HepG2 (cell line): Measurements from ENCODE around the gene GTSF1L. TPM values are rescaled to one million over a fixed set of nuclear protein-coding genes. Genes with fewer than 3 reads are reported as not detected.

ENCODE experiments used
- ATAC-seq: fragments of 200-7000 bp; cut with Tn5 transposase; 3 replicates; pipeline ENCODE4 v1.9.1; 2020; ENCODE audit warnings: mild to moderate bottlenecking, moderate library complexity
- BruUV-seq: library from RNA; stranded (reverse); fragments of 400-500 nt; replicated peaks from 2 replicates; lab custom pipeline; 2021; lab: Mats Ljungman, UMichigan
- CTCF ChIA-PET: fragments of 300-600 bp; formaldehyde crosslinking; extraction: SDS; loops from one replicate; lab custom pipeline; 2021; ENCODE audit warnings: low total read pairs, inconsistent platforms, low intra/inter-chr PET ratio; lab: Yijun Ruan, JAX
- POLR2A ChIA-PET: fragments of 350-600 bp; sonication (Branson Sonifier 250); formaldehyde crosslinking; loops from one replicate; lab custom pipeline; 2020; ENCODE audit warnings: antibody characterized with exemption, inconsistent platforms; lab: Yijun Ruan, JAX
- DNase-seq: peaks from one replicate; pipeline ENCODE4 v3.0.0-alpha.2; 2015; ENCODE audit warnings: low spot score
- FAIRE-seq: peaks from 3 replicates; lab custom pipeline; 2011; peaks lifted over from hg19 to GRCh38; lab: Jason Lieb, UNC
- H2AFZ ChIP-seq: one replicate; pipeline ENCODE4 v1.6.1; 2011; ENCODE audit warnings: low read length, inconsistent platforms
- H3K27ac ChIP-seq: fragments of 300-600 bp; 3 replicates; pipeline ENCODE4 v1.8.0; 2011; ENCODE audit warnings: mixed run types, mild to moderate bottlenecking, mixed read lengths, low read length, inconsistent platforms; ENCODE audit not compliant: insufficient read depth; ENCODE audit errors: extremely low read length
- H3K27me3 ChIP-seq, 2 experiments: fragments of 200-600 bp in 1 of 2; 2 replicates in 1 of 2; 3 replicates in 1 of 2; pipeline versions ENCODE4 v1.6.0 to v1.8.0; 2011; ENCODE audit warnings: low read length in 2 of 2, mild to moderate bottlenecking in 2 of 2, moderate library complexity in 2 of 2, inconsistent platforms in 1 of 2; ENCODE audit not compliant: insufficient read depth in 2 of 2, control insufficient read depth in 1 of 2
- H3K36me3 ChIP-seq, 2 experiments: fragments of 200-600 bp in 1 of 2; replicated peaks in 1 of 2; 2 replicates in 1 of 2; 3 replicates in 1 of 2; pipeline versions ENCODE4 v1.5.1 to v1.8.0; 2011; ENCODE audit warnings: low read length in 2 of 2, inconsistent platforms in 1 of 2; ENCODE audit not compliant: insufficient read depth in 2 of 2, control insufficient read depth in 1 of 2
- H3K4me1 ChIP-seq: 2 replicates; pipeline ENCODE4 v1.5.1; 2012; ENCODE audit warnings: low read length, inconsistent platforms; ENCODE audit not compliant: insufficient read depth
- H3K4me2 ChIP-seq: 2 replicates; pipeline ENCODE4 v1.6.0; 2011; ENCODE audit warnings: low read depth, low read length, inconsistent platforms
- H3K4me3 ChIP-seq, 3 experiments: fragments of 200-600 bp in 1 of 3; sonication (generic), shearing (Covaris generic) in 1 of 3; replicated peaks in 1 of 3; 2 replicates each; pipeline ENCODE4 v1.5.1; 2011 to 2016; ENCODE audit warnings: low read length in 3 of 3, inconsistent platforms in 2 of 3, low read depth in 2 of 3, mild to moderate bottlenecking in 2 of 3, control low read depth in 1 of 3, mixed read lengths in 1 of 3; ENCODE audit not compliant: insufficient read depth in 1 of 3
- H3K79me2 ChIP-seq: one replicate; pipeline ENCODE4 v1.6.1; 2011; ENCODE audit warnings: low read length, inconsistent platforms; ENCODE audit not compliant: insufficient read depth
- H3K9ac ChIP-seq: 2 replicates; pipeline ENCODE4 v1.6.0; 2011; ENCODE audit warnings: mild to moderate bottlenecking, low read depth, low read length, inconsistent platforms; ENCODE audit not compliant: insufficient read depth
- H3K9me3 ChIP-seq: 2 replicates; pipeline ENCODE4 v1.5.1; 2012; ENCODE audit warnings: mild to moderate bottlenecking, low read length
- H4K20me1 ChIP-seq: 2 replicates; pipeline ENCODE4 v1.6.0; 2011; ENCODE audit warnings: inconsistent platforms, mild to moderate bottlenecking, low read length, moderate library complexity; ENCODE audit not compliant: insufficient read depth
- AGO2 ChIP-seq: fragments of 200-400 bp; formaldehyde crosslinking; optimal IDR thresholded peaks from 2 replicates; pipeline ENCODE3; 2017; ENCODE audit warnings: mild to moderate bottlenecking, low read depth, low read length, moderate library complexity
- CBFB ChIP-seq: sonication (generic); formaldehyde crosslinking; IDR thresholded peaks from 2 replicates; pipeline ENCODE4 v1.4.0; 2020; ENCODE audit warnings: missing genetic modification reagents
- CEBPB ChIP-seq: IDR thresholded peaks from 2 replicates; pipeline ENCODE4 v1.6.1; 2011; ENCODE audit warnings: low read depth, low read length, improper control_type of control experiment, borderline replicate concordance
- CEBPG ChIP-seq: IDR thresholded peaks from 2 replicates; pipeline ENCODE4 v1.6.1; 2016
- GTF2F1 ChIP-seq: fragments of 150-350 bp; IDR thresholded peaks from 2 replicates; pipeline ENCODE4 v1.6.1; 2014; ENCODE audit warnings: low read length
- PRPF4 ChIP-seq: fragments of 200-400 bp; formaldehyde crosslinking; IDR thresholded peaks from 2 replicates; pipeline ENCODE4 v1.6.1; 2016; ENCODE audit warnings: low read length, low read depth; ENCODE audit not compliant: poor library complexity, severe bottlenecking
- SMARCE1 ChIP-seq: fragments of 450-650 bp; IDR thresholded peaks from 2 replicates; pipeline ENCODE4 v1.6.1; 2017; ENCODE audit warnings: borderline replicate concordance
- ZFP36L2 ChIP-seq: sonication (generic); formaldehyde crosslinking; IDR thresholded peaks from 2 replicates; pipeline ENCODE4 v1.4.0; 2020; ENCODE audit warnings: missing genetic modification reagents
- ZNF282 ChIP-seq: fragments of 450-650 bp; IDR thresholded peaks from 2 replicates; pipeline ENCODE4 v1.6.1; 2018; ENCODE audit not compliant: partially characterized antibody
- ZNF333 ChIP-seq: sonication (generic); formaldehyde crosslinking; IDR thresholded peaks from 2 replicates; pipeline ENCODE4 v1.4.0; 2020; ENCODE audit warnings: mild to moderate bottlenecking, missing genetic modification reagents, borderline replicate concordance
- ZNF550 ChIP-seq: sonication (generic); formaldehyde crosslinking; IDR thresholded peaks from 2 replicates; pipeline ENCODE4 v1.4.0; 2020; ENCODE audit warnings: mild to moderate bottlenecking, missing genetic modification reagents, borderline replicate concordance
- ZNF569 ChIP-seq: sonication (generic); formaldehyde crosslinking; IDR thresholded peaks from 2 replicates; pipeline ENCODE4 v1.5.0; 2020; ENCODE audit warnings: mild to moderate bottlenecking, missing genetic modification reagents, moderate library complexity, borderline replicate concordance
- ZNF766 ChIP-seq: sonication (generic); formaldehyde crosslinking; IDR thresholded peaks from 2 replicates; pipeline ENCODE4 v1.5.0; 2020; ENCODE audit warnings: missing genetic modification reagents, borderline replicate concordance
- ZSCAN30 ChIP-seq: sonication (generic); formaldehyde crosslinking; IDR thresholded peaks from 2 replicates; pipeline ENCODE4 v1.5.0; 2020; ENCODE audit warnings: mild to moderate bottlenecking, missing genetic modification reagents
- WGBS: methylation state at CpG from one replicate; pipeline ENCODE4 v1.1.6; 2017; ENCODE audit warnings: low lambda C conversion rate; 5-methylcytosine and 5-hydroxymethylcytosine counted together
- in situ Hi-C: cut with HindIII; loops from 2 replicates; pipeline ENCODE4 v1.10.0; 2017; ENCODE audit warnings: low pct_unique_long_range_greater_than_20kb; ENCODE audit not compliant: extremely low pct_ligation_motif_present
- intact Hi-C: fragments of 100-400 bp; cut with micrococcal nuclease; formaldehyde crosslinking; loops from one replicate; pipeline ENCODE4 v1.10.0; 2022; ENCODE audit not compliant: unreplicated experiment
- polyA plus RNA-seq, 8 experiments: library from polyadenylated mRNA; depleted of rRNA in 3 of 8; stranded (reverse) in 7 of 8; unstranded in 1 of 8; fragments of >200 nt; fragmentation: Illumina TruSeq in 4 of 8; extraction: Trizol in 4 of 8; gene quantifications; 2 replicates each; pipeline versions ENCODE4 v1.2.1 to v1.2.3, GENCODE V29; 2011 to 2016; ENCODE audit warnings: low read depth in 4 of 8, missing spikeins in 1 of 8, mixed read lengths in 1 of 8; ENCODE audit not compliant: insufficient read depth in 1 of 8
- total RNA-seq, 5 experiments: library from RNA; depleted of rRNA; stranded (reverse); fragments of >200 nt; fragmentation: Illumina TruSeq; extraction: Trizol; gene quantifications; 2 replicates each; pipeline ENCODE4 v1.2.3, GENCODE V29; 2016; ENCODE audit warnings: low read depth in 1 of 5

GTSF1L gene
- total and polyA plus RNA-seq, 2 of the 13 experiments (the other 11 are each of a cell fraction or from before 2014, with no cell fraction given), result not detected

GRCh38 chr20:43724383-43724782 lies 2.4 kb downstream of the GTSF1L start:
- H3K79me2 ChIP-seq, result no peaks in the 10 kb centered on the region
- no peak overlapping the region for H3K4me2 ChIP-seq
- H3K4me1 ChIP-seq, result peaks cover 52% of the 10 kb centered on the region
- TF ChIP-seq CEBPB, result peak; percentile 86
- TF ChIP-seq CEBPG (CRISPR knock-in tag), result peak; percentile 81
- no peak for TF ChIP-seq GTF2F1
- peak; percentile 12 for FAIRE-seq
- H3K9ac ChIP-seq, result no peak overlapping the region
- BruUV-seq, result no TSS peak
- peaks cover 0 to 15% of the 10 kb centered on the region in 2 experiments; a peak in 1 of 5 replicates for H3K27me3 ChIP-seq
- H3K36me3 ChIP-seq, result no peaks in the 10 kb centered on the region
- ChIA-PET POLR2A (no interaction called here), CTCF (no interaction called here)
- H3K27ac ChIP-seq, result no peak overlapping the region
- no peak for DNase-seq
- in situ Hi-C loops, result no loop called here
- intact Hi-C loops, result loop anchor here (10.0 kb wide), 1 partner anchor 480 kb away; no protein-coding TSS in a partner anchor
- WGBS, result 6% methylated on average over 5 of the region's 5 CpGs
- no peaks in the 10 kb centered on the region for H4K20me1 ChIP-seq
- H2AFZ ChIP-seq, result no peak overlapping the region
- no peaks in the 10 kb centered on the region for H3K9me3 ChIP-seq
- no peak overlapping the region for H3K4me3 ChIP-seq
- ATAC-seq, result no peak

- 26% methylated on average over 3 of the region's 3 CpGs for WGBS
- FAIRE-seq (no peak), ATAC-seq (no peak), DNase-seq (no peak)
- no peak overlapping the region for H3K27ac ChIP-seq
- no peak overlapping the region for H3K4me2 ChIP-seq
- TF ChIP-seq ZNF282 (no peak), ZNF766 (no peak), ZNF569 (CRISPR knock-in tag) (no peak), CBFB (CRISPR knock-in tag) (no peak), AGO2 (no peak), ZNF333 (no peak), ZSCAN30 (CRISPR knock-in tag) (no peak), PRPF4 (no peak), SMARCE1 (no peak), ZFP36L2 (CRISPR knock-in tag) (no peak), ZNF550 (CRISPR knock-in tag) (no peak)
- peaks cover 52% of the 10 kb centered on the region for H3K4me1 ChIP-seq
- no peak overlapping the region for H2AFZ ChIP-seq
- H3K4me3 ChIP-seq, result no peak overlapping the region
- peaks cover 0 to 15% of the 10 kb centered on the region in 2 experiments; a peak in 1 of 5 replicates for H3K27me3 ChIP-seq
- intact Hi-C loops (loop anchor here (10.0 kb wide), 1 partner anchor 481 kb away; no protein-coding TSS in a partner anchor), in situ Hi-C loops (no loop called here)
- no peaks in the 10 kb centered on the region for H3K79me2 ChIP-seq
- H3K9ac ChIP-seq, result no peak overlapping the region
- no peaks in the 10 kb centered on the region for H3K9me3 ChIP-seq
- POLR2A ChIA-PET, result no interaction called here
- no peaks in the 10 kb centered on the region for H4K20me1 ChIP-seq
- no peaks in the 10 kb centered on the region for H3K36me3 ChIP-seq
- CTCF ChIA-PET, result no interaction called here
- no TSS peak for BruUV-seq
Measured at GRCh38 chr20:43723735-43724134, 3.1 kb downstream of the GTSF1L start.
